GM19324 (cell line): ENCODE results near the gene PLXDC2.

Experiments
- ATAC-seq: cut with Tn5 transposase; IDR thresholded peaks from one replicate; pipeline ENCODE4 v1.9.1; 2021; ENCODE audit warnings: mild to moderate bottlenecking, moderate library complexity; ENCODE audit not compliant: unreplicated experiment, low FRiP score

Gene PLXDC2

DNA sequence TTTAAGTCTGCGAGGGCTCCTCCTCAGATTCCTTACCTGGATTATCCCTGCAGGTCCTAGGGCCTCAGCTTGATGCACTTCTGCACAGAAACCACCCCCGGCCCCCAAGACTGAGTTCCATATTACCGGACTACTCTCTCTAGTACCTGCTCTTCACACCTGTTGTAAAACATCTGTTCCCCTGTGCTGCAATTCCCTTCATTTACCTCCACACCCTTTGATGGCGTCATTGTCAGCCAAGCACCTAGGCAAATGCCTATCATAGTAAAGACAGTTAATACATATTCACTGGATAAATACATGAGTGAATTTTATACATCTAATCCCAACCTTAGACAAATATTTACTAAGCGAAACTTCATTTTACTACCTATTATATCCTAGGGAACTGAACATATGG lies 275.5 kb downstream of the PLXDC2 start:
- no peak for ATAC-seq

- ATAC-seq, result no peak
Observed at GRCh38 chr10:20093600-20093999, 277.4 kb downstream of the PLXDC2 start.

DNA sequence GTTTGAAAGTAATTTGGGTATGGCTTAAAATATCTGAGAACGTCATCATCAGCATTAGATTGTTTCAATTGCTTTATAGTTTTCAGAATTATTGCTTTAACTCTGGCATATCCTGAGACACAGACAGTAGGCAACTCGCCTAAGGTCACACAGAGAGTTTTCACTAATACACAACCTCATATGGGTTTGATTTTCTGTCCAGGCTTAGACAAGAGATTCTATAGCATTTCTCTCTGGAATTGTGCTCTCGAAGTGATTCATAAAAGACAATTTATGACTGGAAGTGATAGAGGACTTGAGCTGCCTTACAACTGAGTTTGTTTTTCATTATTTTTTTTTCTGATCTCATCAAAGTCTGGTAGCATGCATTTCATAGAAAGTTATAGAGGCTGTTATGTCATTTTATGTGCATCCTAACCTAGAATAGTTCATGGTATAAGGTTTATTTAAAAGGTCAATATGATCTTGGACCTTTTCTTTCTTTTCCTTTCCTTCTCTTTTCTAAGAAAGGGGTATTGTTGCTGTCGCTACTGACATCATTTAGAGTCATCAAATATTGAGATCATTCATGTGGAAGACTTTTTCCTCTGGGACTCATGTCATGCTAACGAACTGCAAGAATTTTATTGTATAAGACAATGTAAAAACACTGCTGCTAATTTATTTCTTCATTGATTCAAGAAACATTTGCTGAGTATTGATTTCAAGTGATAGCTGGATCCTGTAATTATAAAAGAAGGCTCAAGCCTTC lies 278.2 kb downstream of the PLXDC2 start:
- ATAC-seq, result no peak

DNA sequence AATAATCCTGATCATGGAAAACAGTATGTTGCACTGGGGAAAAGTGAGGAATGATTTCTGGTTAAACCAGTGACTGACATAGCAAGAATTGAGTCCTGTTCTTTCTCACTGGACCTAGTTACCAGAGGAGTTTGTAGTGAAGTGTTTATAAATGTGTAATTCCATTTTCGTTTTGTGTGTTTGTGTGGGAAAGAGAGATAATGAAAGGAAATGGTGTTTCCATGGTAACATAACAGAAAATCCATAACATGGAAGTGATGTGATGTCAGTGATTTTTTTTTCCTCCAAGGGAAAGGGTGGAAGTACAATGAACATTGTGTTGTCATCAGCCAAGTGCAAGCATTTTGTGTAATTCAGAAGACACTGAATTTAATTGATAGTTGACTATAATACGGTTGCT lies 283.9 kb downstream of the PLXDC2 start:
- no peak for ATAC-seq

- no peak for ATAC-seq
Observed at GRCh38 chr10:20105236-20105635, 289.0 kb downstream of the PLXDC2 start.

DNA sequence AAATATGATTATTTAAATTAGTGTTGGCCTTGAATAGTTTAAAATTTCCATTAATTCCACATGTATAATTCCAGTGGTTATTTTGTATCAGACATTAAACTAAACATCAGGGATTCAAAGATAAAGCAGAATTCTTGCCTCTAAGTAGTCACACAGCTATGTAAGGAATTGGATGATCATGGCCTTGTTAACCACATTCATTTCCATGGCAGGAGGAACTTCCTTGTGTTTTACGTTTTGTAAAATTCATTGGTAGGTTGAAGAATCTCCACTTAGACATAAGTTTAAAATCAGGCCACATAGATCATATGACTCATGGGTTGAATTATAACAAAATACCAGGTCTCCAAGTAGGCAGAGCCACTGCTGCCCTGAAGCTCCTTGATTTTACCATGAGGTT lies 289.7 kb downstream of the PLXDC2 start:
- ATAC-seq, result no peak

DNA sequence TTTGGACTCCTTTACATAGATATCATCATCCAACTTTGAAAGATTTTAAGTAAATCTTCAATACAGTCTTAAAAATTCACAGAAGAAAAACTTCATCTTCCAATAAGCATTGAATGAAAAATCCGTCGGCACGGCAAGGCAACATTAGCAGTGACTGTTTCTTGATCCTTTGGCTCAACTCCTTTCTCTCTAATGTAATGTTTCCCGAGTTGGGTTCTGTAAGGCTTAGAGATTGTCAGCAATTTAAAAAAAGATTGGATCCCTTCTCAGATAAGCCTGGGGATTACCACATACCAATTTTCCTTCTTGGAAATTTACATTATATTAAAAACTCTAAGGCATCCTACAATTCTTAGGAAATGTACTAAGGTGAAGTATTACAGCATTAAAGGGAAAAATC lies 291.8 kb downstream of the PLXDC2 start:
- ATAC-seq, result no peak

GRCh38 chr10:20109613-20110012 lies 293.4 kb downstream of the PLXDC2 start:
- ATAC-seq, result no peak

GRCh38 chr10:20110125-20111100 lies 294.2 kb downstream of the PLXDC2 start:
- ATAC-seq, result no peak

DNA sequence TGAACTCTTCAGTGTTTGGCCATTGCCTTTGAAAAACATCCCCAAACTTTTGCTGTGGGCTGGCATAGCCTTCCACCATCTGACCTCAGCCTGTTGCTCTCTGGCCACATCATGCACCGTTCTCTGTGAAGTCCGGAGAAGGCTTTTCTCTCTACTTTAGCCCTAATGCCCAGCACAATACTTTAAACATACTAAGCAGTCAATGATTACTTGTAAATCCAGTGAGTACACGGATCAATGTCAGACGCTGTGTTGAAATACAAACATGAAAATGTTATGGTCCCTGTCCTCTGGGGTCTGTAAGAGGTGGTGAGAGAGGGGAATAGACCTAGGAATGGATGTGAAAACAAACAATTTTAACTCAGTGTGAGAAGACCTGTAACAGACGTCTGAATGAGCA lies 297.9 kb downstream of the PLXDC2 start:
- no peak for ATAC-seq

GRCh38 chr10:20115894-20116293 lies 299.7 kb downstream of the PLXDC2 start:
- ATAC-seq, result no peak

DNA sequence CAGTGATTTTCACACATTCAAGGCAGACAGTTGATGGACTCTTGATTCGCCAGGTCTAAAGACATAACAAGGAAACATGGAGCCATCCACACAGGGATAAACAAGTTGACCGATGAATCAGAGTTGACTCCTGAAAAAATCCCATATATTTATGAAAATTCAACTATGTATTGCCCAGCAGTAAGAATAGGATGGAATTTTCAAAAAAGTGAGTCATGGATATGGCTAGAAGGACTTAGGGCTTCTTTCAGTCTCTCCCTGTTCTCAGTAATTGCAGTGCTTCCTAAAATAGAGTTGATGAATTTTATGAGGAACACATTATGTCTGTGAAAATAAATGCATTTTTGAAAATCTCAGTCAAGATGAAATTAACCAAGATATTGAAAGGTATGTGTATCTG lies 301.2 kb downstream of the PLXDC2 start:
- no peak for ATAC-seq

- ATAC-seq, result no peak
Observed at GRCh38 chr10:20118119-20118518, 301.9 kb downstream of the PLXDC2 start.

- ATAC-seq, result no peak
Observed at GRCh38 chr10:20128811-20129210, 312.6 kb downstream of the PLXDC2 start.

- ATAC-seq, result no peak
Observed at GRCh38 chr10:20132816-20133215, 316.6 kb downstream of the PLXDC2 start.

- no peak for ATAC-seq
Observed at GRCh38 chr10:20133669-20134189, 317.5 kb downstream of the PLXDC2 start.

DNA sequence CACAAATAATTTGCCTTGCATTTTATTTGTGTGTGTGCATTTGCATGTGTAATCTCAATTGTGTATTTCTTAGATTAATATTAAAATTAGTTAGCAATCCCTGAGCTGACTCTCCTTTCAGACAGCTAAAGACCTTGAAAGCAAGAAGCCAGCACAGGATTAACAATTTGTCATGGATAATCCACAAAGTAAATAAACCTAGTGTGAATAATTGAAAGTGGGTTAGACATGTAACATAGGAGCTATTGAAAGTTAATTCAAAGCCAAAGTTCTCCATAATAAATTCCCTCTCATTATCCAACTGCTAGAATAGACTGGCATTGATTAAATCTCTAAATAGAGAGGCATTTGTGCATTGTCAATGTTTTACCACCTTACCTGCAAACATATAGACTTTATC lies 326.1 kb downstream of the PLXDC2 start:
- ATAC-seq, result no peak

- ATAC-seq, result no peak
Observed at GRCh38 chr10:20144268-20144667, 328.0 kb downstream of the PLXDC2 start.

DNA sequence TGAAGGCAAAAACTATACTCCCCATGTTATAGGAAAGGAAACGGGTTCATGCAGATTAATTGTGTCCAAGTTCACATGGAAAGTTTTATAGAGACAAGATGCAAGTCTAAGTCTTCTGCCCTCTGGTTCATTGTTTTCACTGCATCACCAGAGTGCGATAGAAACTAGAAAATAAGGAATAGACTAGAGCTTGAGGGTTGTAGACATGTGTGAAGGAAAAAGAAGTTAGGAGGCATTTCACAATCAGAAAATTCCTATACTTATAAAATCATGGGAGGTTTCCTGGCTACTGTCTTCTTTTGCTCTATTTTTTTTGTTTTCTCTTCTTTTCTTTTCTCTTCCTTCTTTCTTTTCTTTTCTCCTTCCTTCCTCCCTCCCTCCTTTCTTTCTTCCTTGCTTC lies 329.8 kb downstream of the PLXDC2 start:
- ATAC-seq, result no peak

DNA sequence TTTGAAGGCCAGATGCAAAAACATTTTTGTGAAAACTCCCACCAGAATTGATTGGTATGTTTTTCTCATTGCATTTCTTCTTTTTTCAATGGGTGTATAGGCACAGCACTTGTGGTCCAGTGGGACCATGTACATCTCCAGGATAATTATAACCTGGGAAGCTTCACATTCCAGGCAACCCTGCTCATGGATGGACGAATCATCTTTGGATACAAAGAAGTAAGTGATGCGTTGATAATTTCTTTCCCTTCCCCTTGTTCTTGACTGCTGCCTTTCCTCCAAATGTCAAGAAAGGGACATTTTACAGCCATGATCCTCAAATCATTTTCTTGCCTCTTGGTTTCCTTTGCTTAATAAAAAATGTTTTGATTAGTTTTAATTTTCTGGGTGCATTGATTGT lies 331.5 kb downstream of the PLXDC2 start:
- no peak for ATAC-seq

GRCh38 chr10:20156511-20156910 lies 340.3 kb downstream of the PLXDC2 start:
- no peak for ATAC-seq
